IPS-15b (cell line): ENCODE measurements around the gene ATP12A.

Source experiments
- H3K27me3 ChIP-seq: one replicate; pipeline ENCODE4 v1.6.1; 2013; ENCODE audit warnings: low read length; ENCODE audit not compliant: control insufficient read depth, insufficient read depth
- H3K36me3 ChIP-seq: one replicate; pipeline ENCODE4 v1.6.1; 2013; ENCODE audit warnings: low read length; ENCODE audit not compliant: control insufficient read depth, insufficient read depth
- H3K4me1 ChIP-seq: one replicate; pipeline ENCODE4 v1.6.1; 2013; ENCODE audit warnings: mild to moderate bottlenecking, low read length; ENCODE audit not compliant: control insufficient read depth, insufficient read depth
- H3K4me3 ChIP-seq: one replicate; pipeline ENCODE4 v1.5.1; 2013; ENCODE audit warnings: low read depth, low read length
- H3K9ac ChIP-seq: one replicate; pipeline ENCODE4 v1.6.1; 2013; ENCODE audit warnings: low read depth, mild to moderate bottlenecking, low read length
- H3K9me3 ChIP-seq: one replicate; pipeline ENCODE4 v1.6.1; 2013; ENCODE audit warnings: mild to moderate bottlenecking, low read length; ENCODE audit not compliant: control insufficient read depth, insufficient read depth

Gene ATP12A

GRCh38 chr13:24680258-24680920 is at the start of gene ATP12A:
Gene ATP12A, plus strand, starts transcription at chr13:24680408. Its CDS starts 336 bp downstream, at chr13:24680744.
- peaks cover 6% of the 10 kb centered on the region for H3K4me1 ChIP-seq
- H3K9me3 ChIP-seq, result no peaks in the 10 kb centered on the region
- no peak within 1 kb of the TSS for H3K9ac ChIP-seq
- H3K27me3 ChIP-seq, result peaks cover 43% of the 10 kb centered on the region
- H3K4me3 ChIP-seq, result peak within 1 kb of the TSS; percentile 52
- H3K36me3 ChIP-seq, result no peaks in the 10 kb centered on the region

DNA sequence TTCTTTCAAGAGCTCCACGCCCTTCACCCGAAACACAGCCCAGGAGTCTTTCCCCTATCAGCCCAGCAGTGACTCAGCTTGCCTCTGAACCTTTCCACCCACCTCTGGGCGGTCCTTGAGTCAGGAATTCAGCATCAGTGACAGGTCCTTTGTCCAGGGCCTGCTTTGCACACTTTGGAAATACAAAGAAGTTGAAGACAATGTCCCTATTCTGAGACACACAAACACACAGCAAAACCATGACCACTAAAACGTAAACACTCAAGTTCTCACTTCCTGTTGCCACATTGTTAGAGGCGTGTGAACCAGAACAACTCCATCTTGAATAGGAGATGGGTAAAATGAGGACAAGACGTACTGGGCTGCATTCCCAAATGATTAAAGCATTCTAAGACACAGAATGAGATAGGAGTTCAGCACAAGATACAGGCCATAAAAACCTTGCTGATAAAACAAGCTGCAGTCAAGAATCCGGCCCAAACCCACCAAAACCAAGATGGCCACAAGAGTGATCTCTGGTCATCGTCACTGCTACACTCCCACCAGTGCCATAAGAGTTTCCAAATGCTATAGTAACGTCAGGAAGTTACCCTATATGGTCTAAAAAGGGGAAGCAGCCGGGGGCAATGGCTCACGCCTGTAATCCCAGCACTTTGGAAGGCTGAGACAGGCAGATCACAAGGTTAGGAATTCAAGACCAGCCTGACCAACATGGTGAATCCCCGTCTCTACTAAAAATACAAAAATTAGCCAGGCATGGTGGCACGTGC is 49.2 kb upstream of the ATP12A start:
- Histone ChIP-seq H3K9me3 (no peaks in the 10 kb centered on the region), H3K9ac (no peak overlapping the region), H3K4me3 (no peak overlapping the region), H3K27me3 (no peaks in the 10 kb centered on the region), H3K36me3 (no peaks in the 10 kb centered on the region), H3K4me1 (peaks cover 11% of the 10 kb centered on the region)

DNA sequence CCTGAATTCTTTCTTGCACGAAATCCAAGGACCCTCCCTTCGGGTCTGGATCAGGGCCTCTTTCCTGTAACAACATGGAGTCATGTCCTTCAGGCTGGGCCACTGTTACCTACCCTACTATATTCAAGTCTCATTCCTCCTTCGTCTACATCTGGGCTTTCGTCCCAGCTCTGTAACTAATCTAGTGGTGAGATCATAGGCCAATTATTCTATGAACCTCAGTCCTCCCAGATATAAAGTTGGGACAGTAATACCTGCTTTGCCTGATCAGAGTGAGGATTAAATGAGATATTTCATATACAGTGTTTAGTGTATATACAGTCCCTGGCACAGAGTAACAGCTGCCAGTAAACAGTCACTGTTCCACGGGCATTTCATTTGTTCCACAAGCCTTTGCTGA is 48.3 kb upstream of the ATP12A start:
- Histone ChIP-seq H3K9me3 (no peaks in the 10 kb centered on the region), H3K27me3 (no peaks in the 10 kb centered on the region), H3K9ac (no peak overlapping the region), H3K36me3 (no peaks in the 10 kb centered on the region), H3K4me3 (no peak overlapping the region), H3K4me1 (peaks cover 11% of the 10 kb centered on the region)

GRCh38 chr13:24632382-24633121 is 47.7 kb upstream of the ATP12A start:
- Histone ChIP-seq H3K9me3 (no peaks in the 10 kb centered on the region), H3K36me3 (no peaks in the 10 kb centered on the region), H3K9ac (no peak overlapping the region), H3K4me3 (no peak overlapping the region), H3K27me3 (no peaks in the 10 kb centered on the region), H3K4me1 (peaks cover 11% of the 10 kb centered on the region)

GRCh38 chr13:24636776-24637175 is 43.4 kb upstream of the ATP12A start:
- no peak overlapping the region for H3K4me3 ChIP-seq
- no peaks in the 10 kb centered on the region for H3K4me1 ChIP-seq
- H3K9me3 ChIP-seq, result no peaks in the 10 kb centered on the region
- H3K36me3 ChIP-seq, result no peaks in the 10 kb centered on the region
- no peaks in the 10 kb centered on the region for H3K27me3 ChIP-seq
- H3K9ac ChIP-seq, result no peak overlapping the region

GRCh38 chr13:24638096-24638495 is 42.1 kb upstream of the ATP12A start:
- no peaks in the 10 kb centered on the region for H3K9me3 ChIP-seq
- no peak overlapping the region for H3K9ac ChIP-seq
- H3K27me3 ChIP-seq, result no peaks in the 10 kb centered on the region
- H3K4me3 ChIP-seq, result no peak overlapping the region
- no peaks in the 10 kb centered on the region for H3K4me1 ChIP-seq
- no peaks in the 10 kb centered on the region for H3K36me3 ChIP-seq

DNA sequence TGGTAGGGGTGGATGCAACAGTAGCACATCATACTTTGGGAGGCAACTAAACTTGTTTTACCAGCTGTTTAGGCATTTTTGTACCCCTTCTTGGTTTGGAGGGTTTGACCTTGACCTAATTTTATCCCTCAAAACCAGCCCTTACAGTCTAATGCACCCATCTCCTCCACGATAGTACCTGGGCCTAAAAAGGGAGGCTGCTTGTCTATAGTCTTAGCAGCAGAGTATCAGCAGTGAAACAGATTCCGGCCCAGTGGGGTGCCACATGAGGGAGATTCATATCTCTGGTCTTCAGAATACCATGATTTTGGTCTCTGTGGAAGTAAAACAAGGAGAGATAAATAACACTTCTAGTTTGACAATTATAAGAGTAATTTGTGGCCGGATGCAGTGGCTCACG is 39.5 kb upstream of the ATP12A start:
- no peak overlapping the region for H3K9ac ChIP-seq
- no peak overlapping the region for H3K4me3 ChIP-seq
- no peaks in the 10 kb centered on the region for H3K27me3 ChIP-seq
- no peaks in the 10 kb centered on the region for H3K9me3 ChIP-seq
- no peaks in the 10 kb centered on the region for H3K36me3 ChIP-seq
- H3K4me1 ChIP-seq, result no peaks in the 10 kb centered on the region

- Histone ChIP-seq H3K9ac (no peak overlapping the region), H3K4me1 (no peaks in the 10 kb centered on the region), H3K27me3 (no peaks in the 10 kb centered on the region), H3K4me3 (no peak overlapping the region), H3K36me3 (no peaks in the 10 kb centered on the region), H3K9me3 (no peaks in the 10 kb centered on the region)
Observed at GRCh38 chr13:24642219-24642618, 38.0 kb upstream of the ATP12A start.

DNA sequence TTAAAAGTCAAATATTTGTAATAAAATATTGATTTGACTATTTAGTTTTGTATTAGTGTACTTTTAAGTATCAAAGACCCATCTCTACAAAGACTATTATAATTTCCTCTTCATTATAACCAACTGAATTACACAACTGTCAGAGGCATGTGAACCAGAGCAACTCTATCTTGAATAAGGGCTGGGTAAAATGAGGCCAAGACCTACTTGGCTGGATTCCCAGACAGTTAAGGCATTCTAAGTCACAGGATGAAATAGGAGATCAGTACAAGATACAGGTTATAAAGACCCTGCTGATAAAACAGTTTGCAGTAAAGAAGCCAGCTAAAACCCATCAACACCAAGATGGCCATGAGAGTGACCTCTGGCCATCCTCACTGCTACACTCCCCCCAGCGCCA is 36.2 kb upstream of the ATP12A start:
- H3K4me3 ChIP-seq, result no peak overlapping the region
- H3K27me3 ChIP-seq, result no peaks in the 10 kb centered on the region
- H3K9me3 ChIP-seq, result no peaks in the 10 kb centered on the region
- H3K4me1 ChIP-seq, result no peaks in the 10 kb centered on the region
- no peaks in the 10 kb centered on the region for H3K36me3 ChIP-seq
- no peak overlapping the region for H3K9ac ChIP-seq

GRCh38 chr13:24648271-24648670 is 31.9 kb upstream of the ATP12A start:
- Histone ChIP-seq H3K4me3 (no peak overlapping the region), H3K36me3 (no peaks in the 10 kb centered on the region), H3K9ac (no peak overlapping the region), H3K9me3 (no peaks in the 10 kb centered on the region), H3K27me3 (no peaks in the 10 kb centered on the region), H3K4me1 (no peaks in the 10 kb centered on the region)

GRCh38 chr13:24648983-24649687 is 31.1 kb upstream of the ATP12A start:
- H3K4me1 ChIP-seq, result no peaks in the 10 kb centered on the region
- no peaks in the 10 kb centered on the region for H3K27me3 ChIP-seq
- H3K4me3 ChIP-seq, result no peak overlapping the region
- no peaks in the 10 kb centered on the region for H3K9me3 ChIP-seq
- H3K9ac ChIP-seq, result no peak overlapping the region
- no peaks in the 10 kb centered on the region for H3K36me3 ChIP-seq
